ENCODE data around the gene ATP9A.

GRCh38 chr20:51547951-51548350, 220.2 kb downstream of the ATP9A start:
- TF ChIP-seq CTCF (IDR thresholded peaks at IDR 0.05) = no peak
- no peak for TF ChIP-seq POLR2A (IDR thresholded peaks at IDR 0.05)

All from tibial nerve (tissue), 3 donors.